Epithelial cell of esophagus (primary cell): Measurements from ENCODE around the gene PPM1M.

Experiments used
- DNase-seq: peaks from one replicate; pipeline ENCODE4 v3.0.0; 2010; ENCODE audit warnings: low read depth
- H3K4me3 ChIP-seq: 2 replicates; pipeline ENCODE4 v1.5.1; 2011; ENCODE audit warnings: mild to moderate bottlenecking, low read length, control low read depth
- TF ChIP-seq, protein P1 (sequence below): IDR thresholded peaks from 2 replicates; pipeline ENCODE4 v1.5.1; 2011; ENCODE audit warnings: low read depth, mild to moderate bottlenecking, low read length, control low read depth, inconsistent platforms; ENCODE audit not compliant: insufficient read depth; ENCODE audit errors: missing control alignments

The PPM1M gene

GRCh38 chr3:52256622-52257021 is 11.1 kb downstream of the PPM1M start:
- no peak for DNase-seq
- no peak overlapping the region for H3K4me3 ChIP-seq
- TF ChIP-seq, protein P1, sequence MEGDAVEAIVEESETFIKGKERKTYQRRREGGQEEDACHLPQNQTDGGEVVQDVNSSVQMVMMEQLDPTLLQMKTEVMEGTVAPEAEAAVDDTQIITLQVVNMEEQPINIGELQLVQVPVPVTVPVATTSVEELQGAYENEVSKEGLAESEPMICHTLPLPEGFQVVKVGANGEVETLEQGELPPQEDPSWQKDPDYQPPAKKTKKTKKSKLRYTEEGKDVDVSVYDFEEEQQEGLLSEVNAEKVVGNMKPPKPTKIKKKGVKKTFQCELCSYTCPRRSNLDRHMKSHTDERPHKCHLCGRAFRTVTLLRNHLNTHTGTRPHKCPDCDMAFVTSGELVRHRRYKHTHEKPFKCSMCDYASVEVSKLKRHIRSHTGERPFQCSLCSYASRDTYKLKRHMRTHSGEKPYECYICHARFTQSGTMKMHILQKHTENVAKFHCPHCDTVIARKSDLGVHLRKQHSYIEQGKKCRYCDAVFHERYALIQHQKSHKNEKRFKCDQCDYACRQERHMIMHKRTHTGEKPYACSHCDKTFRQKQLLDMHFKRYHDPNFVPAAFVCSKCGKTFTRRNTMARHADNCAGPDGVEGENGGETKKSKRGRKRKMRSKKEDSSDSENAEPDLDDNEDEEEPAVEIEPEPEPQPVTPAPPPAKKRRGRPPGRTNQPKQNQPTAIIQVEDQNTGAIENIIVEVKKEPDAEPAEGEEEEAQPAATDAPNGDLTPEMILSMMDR: no peak

DNA sequence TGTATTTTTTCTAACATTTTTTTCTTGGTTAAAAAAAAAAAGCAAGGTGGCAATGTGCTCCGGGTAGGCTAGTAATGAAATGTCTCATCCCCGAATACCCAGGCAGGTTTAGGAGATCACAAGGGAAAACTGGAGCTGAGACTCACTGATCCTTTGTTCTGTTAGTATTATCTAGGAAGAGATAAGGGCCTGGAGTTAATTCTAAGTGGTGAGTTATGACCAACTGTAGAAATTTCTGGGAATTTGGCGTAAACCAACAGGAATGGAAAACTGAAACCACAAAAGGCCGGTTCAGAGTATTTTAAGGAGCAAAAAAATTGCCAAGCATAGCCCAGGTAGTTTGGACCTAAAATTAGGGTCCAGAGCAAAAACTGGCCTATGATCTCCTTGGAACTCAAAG is 12.4 kb downstream of the PPM1M start:
- H3K4me3 ChIP-seq: no peak overlapping the region
- TF ChIP-seq, protein P1: no peak
- DNase-seq: no peak

DNA sequence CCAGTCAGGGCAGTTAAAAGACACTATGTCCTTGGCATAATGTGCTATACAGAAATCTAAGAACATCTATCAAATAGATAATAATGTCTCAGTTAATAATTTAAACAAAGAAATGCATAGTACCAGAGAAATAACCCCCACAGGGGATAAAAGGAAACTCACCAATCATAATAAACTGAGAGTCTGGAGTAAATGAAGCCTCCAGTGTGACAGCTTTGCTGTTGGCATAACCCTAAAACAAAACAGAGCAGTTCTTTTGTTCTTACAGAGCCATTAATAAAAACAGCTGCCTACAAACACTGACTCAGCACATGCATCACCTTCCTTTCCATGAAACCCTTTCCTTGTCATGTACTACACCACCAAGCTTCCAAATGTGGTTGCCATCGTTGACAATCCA is 13.5 kb downstream of the PPM1M start:
- no peak overlapping the region for H3K4me3 ChIP-seq
- DNase-seq: no peak
- TF ChIP-seq, protein P1: no peak

DNA sequence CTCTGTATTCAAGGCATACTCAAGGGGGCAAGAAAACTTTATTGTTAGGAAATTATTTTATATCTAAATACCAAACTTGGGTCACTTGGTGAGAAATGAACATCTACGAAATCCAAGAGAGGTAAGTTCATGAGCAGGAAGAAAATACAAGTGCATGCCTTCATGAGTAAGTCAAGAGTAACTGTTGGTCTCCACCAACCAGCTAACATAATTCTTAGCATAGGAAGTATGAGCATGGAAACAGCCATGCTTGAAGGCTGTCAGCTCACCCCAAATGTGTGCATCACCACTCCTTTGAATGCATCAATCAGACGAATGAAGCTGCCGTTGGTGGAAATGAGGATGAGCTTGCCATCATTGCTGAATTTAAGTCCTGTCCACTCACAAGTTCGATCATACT is 13.9 kb downstream of the PPM1M start:
- H3K4me3 ChIP-seq: no peak overlapping the region
- TF ChIP-seq, protein P1: no peak

DNA sequence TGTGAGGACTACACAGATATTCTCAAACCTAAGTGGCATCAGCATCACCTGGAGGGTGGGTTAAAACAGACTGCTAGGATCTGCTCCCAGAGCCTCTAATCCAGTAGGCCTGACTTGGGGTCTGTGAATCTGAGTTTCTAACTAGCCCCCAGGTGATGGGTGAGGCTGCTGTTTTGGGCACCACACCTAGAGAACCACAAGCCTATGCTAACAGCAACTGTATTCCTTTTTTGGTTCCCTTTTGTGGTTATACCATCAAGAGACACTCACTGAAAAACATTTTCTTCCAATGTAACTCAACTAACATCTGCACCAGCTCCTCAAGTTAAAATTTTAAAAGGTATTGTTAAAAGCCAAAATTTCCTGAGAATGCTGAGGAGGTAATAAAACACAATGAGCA is 16.9 kb downstream of the PPM1M start:
- TF ChIP-seq, protein P1: no peak

More for the DNA sequence above, 13.9 kb downstream of the PPM1M start:
- no peak for DNase-seq

DNA sequence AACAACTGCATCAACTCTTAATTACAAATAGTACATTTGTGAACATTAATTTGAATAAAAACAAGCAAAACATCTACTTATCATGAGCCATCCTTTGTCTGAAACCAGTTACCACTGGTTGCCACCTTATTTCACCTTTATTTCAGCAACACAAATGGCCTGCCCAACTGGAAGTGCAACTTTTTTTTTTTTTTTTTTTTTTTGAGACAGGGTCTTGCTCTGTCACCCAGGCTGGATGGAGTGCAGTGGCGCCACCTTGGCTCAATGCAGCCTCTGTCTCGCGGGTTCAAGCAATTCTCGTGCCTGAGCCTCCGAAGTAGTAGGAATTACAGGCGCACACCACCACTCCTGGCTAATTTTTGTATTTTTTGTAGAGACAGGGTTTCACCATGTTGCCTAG is 19.8 kb downstream of the PPM1M start:
- DNase-seq: peak; percentile 46
- no peak overlapping the region for H3K4me3 ChIP-seq
- TF ChIP-seq, protein P1: no peak

More for the DNA sequence above, 16.9 kb downstream of the PPM1M start:
- no peak for DNase-seq
- H3K4me3 ChIP-seq: no peak overlapping the region

DNA sequence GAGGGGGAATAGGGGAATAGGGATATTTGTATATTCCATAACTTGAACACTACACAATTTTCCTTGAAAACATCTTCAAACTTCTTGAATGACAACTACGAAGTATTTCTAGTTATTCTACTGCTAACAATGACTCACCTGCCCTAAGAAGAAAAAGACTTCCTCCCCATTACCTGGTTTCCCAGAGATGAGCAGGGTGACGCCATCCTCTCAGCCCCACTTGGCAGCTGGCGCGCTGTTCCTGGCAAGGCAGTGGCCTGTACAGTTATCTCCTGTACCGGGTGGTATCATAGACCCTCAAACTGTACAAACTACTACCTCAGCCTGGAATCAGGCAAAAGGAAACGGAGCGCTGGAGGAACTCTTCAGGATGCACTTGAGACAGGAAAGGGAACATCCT is 22.5 kb downstream of the PPM1M start:
- DNase-seq: peak; percentile 84
- no peak overlapping the region for H3K4me3 ChIP-seq
- TF ChIP-seq, protein P1: no peak
